Activated CD4-positive, alpha-beta memory T cell treated with anti-CD3 and anti-CD28 coated beads, Interleukin-2, amount 10 ng/mL, durations not matched to agents 7 days and 5 days (primary cell): ENCODE results near the gene RPS16. TPM values are rescaled to one million over a fixed set of nuclear protein-coding genes. Genes with fewer than 3 reads are reported as not detected.

Experiments used
- CTCF ChIA-PET: fragments of 350-600 bp; sonication (Branson Sonifier 250); formaldehyde crosslinking; loops from one replicate; lab custom pipeline; 2021; ENCODE audit warnings: antibody characterized with exemption, inconsistent platforms; lab: Charles Lee
- POLR2A ChIA-PET: fragments of 350-600 bp; sonication (Branson Sonifier 250); formaldehyde crosslinking; loops from one replicate; lab custom pipeline; 2021; ENCODE audit warnings: antibody characterized with exemption; lab: Charles Lee
- DNase-seq: peaks from one replicate; pipeline ENCODE4 v3.0.0-alpha.2; 2020
- H3K27ac Mint-ChIP-seq: one replicate; pipeline ENCODE4 v1.8.0; 2021; ENCODE audit warnings: mild to moderate bottlenecking, mixed read lengths
- H3K27me3 Mint-ChIP-seq: one replicate; pipeline ENCODE4 v1.8.0; 2021; ENCODE audit warnings: mixed read lengths
- H3K36me3 Mint-ChIP-seq: one replicate; pipeline ENCODE4 v1.8.0; 2021; ENCODE audit warnings: low read depth, mixed read lengths
- H3K4me1 Mint-ChIP-seq: one replicate; pipeline ENCODE4 v1.8.0; 2021; ENCODE audit warnings: mixed read lengths
- H3K4me3 Mint-ChIP-seq: one replicate; pipeline ENCODE4 v1.8.0; 2021; ENCODE audit warnings: mild to moderate bottlenecking, mixed read lengths
- H3K9me3 Mint-ChIP-seq: one replicate; pipeline ENCODE4 v1.8.0; 2021; ENCODE audit warnings: mixed read lengths
- total RNA-seq, 2 experiments: library from RNA; stranded (reverse); gene quantifications; one replicate each; pipeline ENCODE4 v1.2.3, GENCODE V29; 2021

Gene RPS16
- total RNA-seq, 2 experiments from 2014 or later = 2,238 to 2,243 TPM

- Mint-ChIP-seq H3K4me1 (peaks cover 36% of the 10 kb centered on the region), H3K36me3 (peaks cover 39% of the 10 kb centered on the region), H3K27ac (no peak overlapping the region), H3K4me3 (no peak overlapping the region), H3K27me3 (peaks cover 2% of the 10 kb centered on the region), H3K9me3 (no peaks in the 10 kb centered on the region)
- ChIA-PET POLR2A (interaction anchor here (0.7 to 3.7 kb wide), 8 partner anchors 10 to 29 kb away, joined by 3 to 26 read pairs (median 6); partner anchors contain the start of genes MED29, PAF1 and RPS16), CTCF (interaction anchor here (1.5 to 1.8 kb wide), 2 partner anchors 17 to 20 kb away, joined by 4 to 6 read pairs; partner anchors contain the start of gene RPS16)
- no peak for DNase-seq
These were observed 20.4 kb downstream of the RPS16 start for GRCh38 chr19:39415111-39416046.

GRCh38 chr19:39413911-39414608 lies 21.7 kb downstream of the RPS16 start:
- ChIA-PET POLR2A (interaction anchor here (1.1 to 3.7 kb wide), 6 partner anchors 12 to 31 kb away, joined by 3 to 26 read pairs (median 7); partner anchors contain the start of genes MED29, PAF1, RPS16 and SUPT5H), CTCF (interaction anchor here (0.6 to 1.8 kb wide), 4 partner anchors 13 to 104 kb away, joined by 3 to 6 read pairs (median 4); partner anchors contain the start of gene RPS16)
- DNase-seq = no peak
- Mint-ChIP-seq H3K27me3 (peaks cover 2% of the 10 kb centered on the region), H3K36me3 (peaks cover 47% of the 10 kb centered on the region), H3K9me3 (no peaks in the 10 kb centered on the region), H3K4me3 (peak overlapping the region; percentile 89), H3K4me1 (peaks cover 39% of the 10 kb centered on the region), H3K27ac (peak overlapping the region; percentile 79)

- ChIA-PET CTCF (interaction anchor here (0.6 to 1.8 kb wide), 3 partner anchors 15 to 105 kb away, joined by 3 to 6 read pairs (median 4); partner anchors contain the start of gene RPS16), POLR2A (interaction anchor here (1.5 to 3.7 kb wide), 5 partner anchors 11 to 32 kb away, joined by 3 to 26 read pairs (median 7); partner anchors contain the start of genes MED29, PAF1, RPS16 and SUPT5H)
- H3K27me3 Mint-ChIP-seq = peaks cover 2% of the 10 kb centered on the region
- peaks cover 50% of the 10 kb centered on the region for H3K36me3 Mint-ChIP-seq
- DNase-seq = peak; percentile 41
- peaks cover 39% of the 10 kb centered on the region for H3K4me1 Mint-ChIP-seq
- H3K27ac Mint-ChIP-seq = peak overlapping the region; percentile 96
- peak overlapping the region; percentile 89 for H3K4me3 Mint-ChIP-seq
- H3K9me3 Mint-ChIP-seq = no peaks in the 10 kb centered on the region
These were observed 22.4 kb downstream of the RPS16 start for GRCh38 chr19:39413272-39413910.

GRCh38 chr19:39412867-39413271 lies 22.9 kb downstream of the RPS16 start:
- peaks cover 39% of the 10 kb centered on the region for H3K4me1 Mint-ChIP-seq
- peak overlapping the region; percentile 96 for H3K27ac Mint-ChIP-seq
- no peaks in the 10 kb centered on the region for H3K9me3 Mint-ChIP-seq
- DNase-seq = no peak
- H3K27me3 Mint-ChIP-seq = peaks cover 2% of the 10 kb centered on the region
- CTCF ChIA-PET = interaction anchor here (0.6 to 2.3 kb wide), 5 partner anchors 12 to 42 kb away, joined by 3 to 113 read pairs (median 30); partner anchors contain the start of genes MED29, PAF1 and SUPT5H
- peaks cover 51% of the 10 kb centered on the region for H3K36me3 Mint-ChIP-seq
- POLR2A ChIA-PET = interaction anchor here (1.0 to 2.4 kb wide), 10 partner anchors 9 to 70 kb away, joined by 3 to 175 read pairs (median 10); partner anchors contain the start of genes MED29, PAF1, RPS16 and SAMD4B
- peak overlapping the region; percentile 89 for H3K4me3 Mint-ChIP-seq

- Mint-ChIP-seq H3K27me3 (peaks cover 2% of the 10 kb centered on the region), H3K4me1 (peaks cover 39% of the 10 kb centered on the region), H3K9me3 (no peaks in the 10 kb centered on the region), H3K36me3 (peaks cover 55% of the 10 kb centered on the region), H3K4me3 (peak within 1 kb of the TSS; percentile 89), H3K27ac (peak within 1 kb of the TSS; percentile 96)
- CTCF ChIA-PET = interaction anchor here (0.6 to 2.3 kb wide), 13 partner anchors 11 to 200 kb away, joined by 3 to 113 read pairs (median 9); partner anchors contain the start of genes GMFG, MED29, PAF1 and RPS16
- POLR2A ChIA-PET = interaction anchor here (1.0 to 2.4 kb wide), 12 partner anchors 8 to 290 kb away, joined by 3 to 175 read pairs (median 10); partner anchors contain the start of genes GMFG, MED29, PAF1 and RPS16
- DNase-seq = peak; percentile 98
These were observed 23.5 kb downstream of the RPS16 start, which contains the start of gene PLEKHG2 for GRCh38 chr19:39412100-39412866. TSS of gene PLEKHG2 (plus strand) at chr19:39412669. CDS start at chr19:39414087, 1,418 bp downstream.

- peak; percentile 93 for DNase-seq
- peak overlapping the region; percentile 96 for H3K27ac Mint-ChIP-seq
- H3K36me3 Mint-ChIP-seq = peaks cover 60% of the 10 kb centered on the region
- H3K4me3 Mint-ChIP-seq = peak overlapping the region; percentile 89
- H3K4me1 Mint-ChIP-seq = peaks cover 39% of the 10 kb centered on the region
- ChIA-PET CTCF (interaction anchor here (0.6 to 2.3 kb wide), 13 partner anchors 11 to 200 kb away, joined by 3 to 113 read pairs (median 9); partner anchors contain the start of genes GMFG, MED29, PAF1 and RPS16), POLR2A (interaction anchor here (0.7 to 2.4 kb wide), 12 partner anchors 8 to 289 kb away, joined by 3 to 175 read pairs (median 10); partner anchors contain the start of genes GMFG, MED29, PAF1 and RPS16)
- no peaks in the 10 kb centered on the region for H3K9me3 Mint-ChIP-seq
- peaks cover 2% of the 10 kb centered on the region for H3K27me3 Mint-ChIP-seq
These were observed 24.0 kb downstream of the RPS16 start for GRCh38 chr19:39411832-39412099.

- DNase-seq = peak; percentile 40
- Mint-ChIP-seq H3K36me3 (peaks cover 61% of the 10 kb centered on the region), H3K27ac (peak overlapping the region; percentile 96), H3K27me3 (peaks cover 2% of the 10 kb centered on the region), H3K4me1 (peaks cover 40% of the 10 kb centered on the region), H3K9me3 (no peaks in the 10 kb centered on the region), H3K4me3 (peak overlapping the region; percentile 89)
- CTCF ChIA-PET = interaction anchor here (0.6 to 2.3 kb wide), 12 partner anchors 10 to 199 kb away, joined by 3 to 113 read pairs (median 10); partner anchors contain the start of genes GMFG, MED29, PAF1 and RPS16
- POLR2A ChIA-PET = interaction anchor here (0.7 to 2.4 kb wide), 11 partner anchors 7 to 289 kb away, joined by 3 to 175 read pairs (median 10); partner anchors contain the start of genes GMFG, MED29, PAF1 and RPS16
These were observed 24.5 kb downstream of the RPS16 start for GRCh38 chr19:39411081-39411831.

- peaks cover 2% of the 10 kb centered on the region for H3K27me3 Mint-ChIP-seq
- H3K4me1 Mint-ChIP-seq = peaks cover 45% of the 10 kb centered on the region
- H3K9me3 Mint-ChIP-seq = no peaks in the 10 kb centered on the region
- ChIA-PET CTCF (interaction anchor here (1.0 to 2.3 kb wide), 7 partner anchors 10 to 199 kb away, joined by 3 to 113 read pairs (median 10); partner anchors contain the start of genes MED29, PAF1 and SAMD4B), POLR2A (interaction anchor here (1.5 to 2.4 kb wide), 6 partner anchors 11 to 288 kb away, joined by 4 to 175 read pairs (median 22); partner anchors contain the start of genes GMFG, MED29, PAF1 and RPS16)
- peaks cover 61% of the 10 kb centered on the region for H3K36me3 Mint-ChIP-seq
- peak overlapping the region; percentile 96 for H3K27ac Mint-ChIP-seq
- H3K4me3 Mint-ChIP-seq = peak overlapping the region; percentile 89
- no peak for DNase-seq
These were observed 25.0 kb downstream of the RPS16 start for GRCh38 chr19:39410831-39411080.

- Mint-ChIP-seq H3K27ac (peak overlapping the region; percentile 96), H3K4me1 (peaks cover 47% of the 10 kb centered on the region), H3K4me3 (peak overlapping the region; percentile 89), H3K27me3 (peaks cover 2% of the 10 kb centered on the region), H3K36me3 (peaks cover 61% of the 10 kb centered on the region), H3K9me3 (no peaks in the 10 kb centered on the region)
- peak; percentile 77 for DNase-seq
- ChIA-PET POLR2A (interaction anchor here (2.1 to 10.6 kb wide), 4 partner anchors 13 to 74 kb away, joined by 13 to 195 read pairs (median 102); partner anchors contain the start of genes GMFG and RPS16), CTCF (interaction anchor here (1.0 to 4.5 kb wide), 2 partner anchors 12 to 68 kb away, joined by 3 to 57 read pairs; partner anchors contain the start of gene SAMD4B)
These were observed 25.5 kb downstream of the RPS16 start for GRCh38 chr19:39410017-39410830.
